ENCODE results near the gene ZNF385B.

- TF ChIP-seq EZH2 (IDR thresholded peaks at IDR 0.05; ENCODE audit: borderline replicate concordance, low read length): no peak
- TF ChIP-seq, protein P1, sequence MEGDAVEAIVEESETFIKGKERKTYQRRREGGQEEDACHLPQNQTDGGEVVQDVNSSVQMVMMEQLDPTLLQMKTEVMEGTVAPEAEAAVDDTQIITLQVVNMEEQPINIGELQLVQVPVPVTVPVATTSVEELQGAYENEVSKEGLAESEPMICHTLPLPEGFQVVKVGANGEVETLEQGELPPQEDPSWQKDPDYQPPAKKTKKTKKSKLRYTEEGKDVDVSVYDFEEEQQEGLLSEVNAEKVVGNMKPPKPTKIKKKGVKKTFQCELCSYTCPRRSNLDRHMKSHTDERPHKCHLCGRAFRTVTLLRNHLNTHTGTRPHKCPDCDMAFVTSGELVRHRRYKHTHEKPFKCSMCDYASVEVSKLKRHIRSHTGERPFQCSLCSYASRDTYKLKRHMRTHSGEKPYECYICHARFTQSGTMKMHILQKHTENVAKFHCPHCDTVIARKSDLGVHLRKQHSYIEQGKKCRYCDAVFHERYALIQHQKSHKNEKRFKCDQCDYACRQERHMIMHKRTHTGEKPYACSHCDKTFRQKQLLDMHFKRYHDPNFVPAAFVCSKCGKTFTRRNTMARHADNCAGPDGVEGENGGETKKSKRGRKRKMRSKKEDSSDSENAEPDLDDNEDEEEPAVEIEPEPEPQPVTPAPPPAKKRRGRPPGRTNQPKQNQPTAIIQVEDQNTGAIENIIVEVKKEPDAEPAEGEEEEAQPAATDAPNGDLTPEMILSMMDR (IDR thresholded peaks at IDR 0.05; ENCODE audit: low read length): no peak
Observed at GRCh38 chr2:179524809-179525339, 336.5 kb downstream of the ZNF385B start.

Data from OCI-LY1 (cell line).